B cell (primary cell): ENCODE data around the gene ZNF787. TPM values are rescaled to one million over a fixed set of nuclear protein-coding genes. Genes with fewer than 3 reads are reported as not detected.

Experiments
- ATAC-seq: fragments of 200-7000 bp; cut with Tn5 transposase; one replicate; pipeline ENCODE4 v1.10.0; 2021; ENCODE audit warnings: low read depth, mild to moderate bottlenecking, moderate number of reproducible peaks, moderate library complexity
- CTCF ChIA-PET: fragments of 350-600 bp; sonication (Branson Sonifier 250); formaldehyde crosslinking; loops from one replicate; lab custom pipeline; 2021; ENCODE audit warnings: antibody characterized with exemption, inconsistent platforms; lab: Charles Lee
- POLR2A ChIA-PET: fragments of 350-600 bp; sonication (Branson Sonifier 250); formaldehyde crosslinking; loops from one replicate; lab custom pipeline; 2021; ENCODE audit warnings: antibody characterized with exemption; lab: Charles Lee
- DNase-seq: peaks from one replicate; pipeline ENCODE4 v3.0.0; 2013
- H2AFZ ChIP-seq: 2 replicates; pipeline ENCODE4 v1.6.1; 2012; ENCODE audit warnings: mild to moderate bottlenecking, low read depth, low read length; ENCODE audit not compliant: insufficient read depth, poor library complexity, severe bottlenecking
- H3K27ac ChIP-seq, 2 donors: 1 replicate in 1 of 2; 2 replicates in 1 of 2; pipeline ENCODE4 v1.5.1; 2012 to 2013; ENCODE audit warnings: low read length in 2 of 2, mild to moderate bottlenecking in 2 of 2, moderate library complexity in 1 of 2
- H3K27me3 ChIP-seq, 4 experiments: fragments of 200-600 bp in 1 of 4; sonication (generic) in 1 of 4; replicated peaks in 1 of 4; 1 replicate in 2 of 4; 2 replicates in 2 of 4; pipeline versions ENCODE4 v1.6.1 to v1.7.0; 2013 to 2016; ENCODE audit warnings: low read length in 3 of 4, mild to moderate bottlenecking in 2 of 4, mixed read lengths in 1 of 4, moderate library complexity in 1 of 4; ENCODE audit not compliant: insufficient read depth in 4 of 4, control insufficient read depth in 3 of 4; ENCODE audit errors: control extremely low read depth in 1 of 4
- H3K36me3 ChIP-seq, 2 experiments: replicated peaks in 1 of 2; 1 replicate in 1 of 2; 2 replicates in 1 of 2; pipeline versions ENCODE4 v1.6.1 to v1.7.1; 2013; ENCODE audit warnings: low read length in 1 of 2; ENCODE audit not compliant: insufficient read depth in 2 of 2, control insufficient read depth in 1 of 2; ENCODE audit errors: control extremely low read depth in 1 of 2, extremely low read depth in 1 of 2
- H3K4me1 ChIP-seq, 2 donors: fragments of 200-600 bp in 1 of 2; sonication (generic) in 1 of 2; 1 replicate in 1 of 2; 2 replicates in 1 of 2; pipeline versions ENCODE4 v1.5.1 to v1.6.1; 2013 to 2017; ENCODE audit warnings: low read length in 2 of 2; ENCODE audit not compliant: control insufficient read depth in 2 of 2, insufficient read depth in 2 of 2
- H3K4me2 ChIP-seq: replicated peaks from 2 replicates; pipeline ENCODE3; 2012; ENCODE audit warnings: mild to moderate bottlenecking, low read depth, low read length; ENCODE audit not compliant: poor library complexity, severe bottlenecking
- H3K4me3 ChIP-seq, 5 experiments: fragments of 200-600 bp in 1 of 5; sonication (generic) in 1 of 5; 1 replicate in 3 of 5; 2 replicates in 2 of 5; pipeline versions ENCODE4 v1.5.1 to v1.7.0; 2011 to 2016; ENCODE audit warnings: low read length in 4 of 5, mild to moderate bottlenecking in 4 of 5, low read depth in 2 of 5, control low read depth in 1 of 5, moderate library complexity in 1 of 5; ENCODE audit not compliant: insufficient read depth in 1 of 5; ENCODE audit errors: control extremely low read depth in 1 of 5, extremely low read depth in 1 of 5
- H3K79me2 ChIP-seq: fragments of 200-600 bp; sonication (generic); one replicate; pipeline ENCODE4 v1.6.0; 2016; ENCODE audit warnings: low read length; ENCODE audit not compliant: control insufficient read depth, insufficient read depth
- H3K9ac ChIP-seq: fragments of 200-600 bp; sonication (generic); 2 replicates; pipeline ENCODE4 v1.6.1; 2017; ENCODE audit warnings: mild to moderate bottlenecking, low read length, moderate library complexity
- H3K9me3 ChIP-seq, 3 donors: one replicate each; pipeline versions ENCODE4 v1.6.1 to v1.7.1; 2013; ENCODE audit warnings: low read length in 2 of 3; ENCODE audit not compliant: control insufficient read depth in 2 of 3, insufficient read depth in 1 of 3; ENCODE audit errors: control extremely low read depth in 1 of 3
- H4K20me1 ChIP-seq: 2 replicates; pipeline ENCODE4 v1.6.0; 2012; ENCODE audit warnings: mild to moderate bottlenecking, low read length; ENCODE audit not compliant: insufficient read depth, control insufficient read depth, poor library complexity, severe bottlenecking
- H3K27ac Mint-ChIP-seq: one replicate; pipeline ENCODE4 v1.8.0; 2021; ENCODE audit warnings: mixed read lengths
- H3K27me3 Mint-ChIP-seq: one replicate; pipeline ENCODE4 v1.8.0; 2021; ENCODE audit warnings: mixed read lengths
- H3K4me1 Mint-ChIP-seq: one replicate; pipeline ENCODE4 v1.8.0; 2021; ENCODE audit warnings: mixed read lengths
- H3K4me3 Mint-ChIP-seq: one replicate; pipeline ENCODE4 v1.8.0; 2021; ENCODE audit warnings: mixed read lengths
- H3K9me3 Mint-ChIP-seq: one replicate; pipeline ENCODE4 v1.8.0; 2022; ENCODE audit warnings: mixed read lengths; ENCODE audit not compliant: insufficient read depth
- EZH2 ChIP-seq: IDR thresholded peaks from 2 replicates; pipeline ENCODE4 v1.6.1; 2012; ENCODE audit warnings: borderline replicate concordance, low read depth, mild to moderate bottlenecking, moderate library complexity, low read length; ENCODE audit not compliant: insufficient read depth, poor library complexity, severe bottlenecking
- WGBS: methylation state at CpG from one replicate; pipeline ENCODE4 v1.1.5; 2013; ENCODE audit warnings: missing lambda C conversion rate; ENCODE audit not compliant: insufficient coverage; 5-methylcytosine and 5-hydroxymethylcytosine counted together
- intact Hi-C: fragments of 100-400 bp; cut with micrococcal nuclease; formaldehyde crosslinking; loops from one replicate; pipeline ENCODE4 v1.10.0; 2022
- polyA plus RNA-seq: library from polyadenylated mRNA; depleted of rRNA; stranded (reverse); fragments of >200 nt; gene quantifications from 2 replicates; pipeline ENCODE4 v1.2.3, GENCODE V29; 2012
- total RNA-seq, 2 donors: library from RNA; stranded (reverse); fragments of 120-200 nt in 1 of 2; gene quantifications; 1 replicate in 1 of 2; 2 replicates in 1 of 2; pipeline versions ENCODE4 v1.2.3 to v1.2.4, GENCODE V29; 2013 to 2022
- TF ChIP-seq, protein P1 (sequence below): fragments of 200-600 bp; IDR thresholded peaks from one replicate; pipeline ENCODE4 v1.8.0; 2022; ENCODE audit warnings: antibody characterized with exemption, mild to moderate bottlenecking

ZNF787 gene
- total and polyA plus RNA-seq, 2 donors (not counting 1 experiment from before 2014, with no cell fraction given) = 19.6 to 47.9 TPM

DNA sequence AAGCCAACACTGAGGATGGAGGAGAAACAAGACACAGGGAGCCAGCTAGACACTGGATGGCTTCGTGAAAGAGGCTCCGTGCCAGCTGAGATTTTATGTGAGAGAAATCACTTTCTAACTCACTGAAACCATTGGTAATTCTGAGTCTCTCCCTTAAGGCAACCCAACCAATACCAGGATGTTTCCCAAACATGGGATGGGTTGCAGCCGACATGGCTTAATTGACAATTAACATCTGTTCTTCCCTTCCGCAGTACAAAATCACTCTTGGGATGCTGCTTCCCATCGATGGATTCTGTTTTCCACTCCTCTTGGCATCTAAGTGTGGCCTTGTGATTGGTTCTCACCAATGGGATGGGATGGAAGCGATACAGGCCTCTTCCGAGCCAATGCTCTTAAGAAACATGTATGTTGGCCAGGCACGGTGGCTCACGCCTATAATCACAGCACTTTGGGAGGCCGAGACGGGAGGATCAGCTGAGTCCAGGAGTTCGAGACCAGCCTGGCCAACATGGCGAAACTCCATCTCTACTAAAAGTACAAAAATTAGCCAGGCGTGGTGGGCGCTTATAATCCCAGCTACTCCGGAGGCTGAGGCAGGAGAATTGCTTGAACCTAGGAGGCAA, 2.3 kb upstream of the ZNF787 start:
- 96% methylated on average over 9 of the region's 16 CpGs for WGBS
- Histone ChIP-seq H3K36me3 (peaks cover 0 to 5% of the 10 kb centered on the region in 2 experiments), H3K79me2 (peaks cover 25% of the 10 kb centered on the region), H2AFZ (no peak overlapping the region), H3K27ac (no peak overlapping the region), H3K4me1 (peaks cover 18 to 28% of the 10 kb centered on the region in 2 donors), H3K27me3 (no peaks in the 10 kb centered on the region), H3K4me3 (no peak overlapping the region), H4K20me1 (peaks cover 17% of the 10 kb centered on the region), H3K4me2 (no peak overlapping the region), H3K9ac (no peak overlapping the region), H3K9me3 (no peaks in the 10 kb centered on the region)
- DNase-seq = no peak
- no peaks in the 10 kb centered on the region for H3K27me3 Mint-ChIP-seq
- intact Hi-C loops = loop anchor here (5.0 kb wide), 1 partner anchor 279 kb away; the partner anchor contains the start of gene ZNF583
- ChIA-PET CTCF (interaction anchor here (1.5 to 1.7 kb wide), 2 partner anchors 10 to 18 kb away, joined by 3 to 4 read pairs; no protein-coding TSS in a partner anchor), POLR2A (no interaction called here)
- TF ChIP-seq EZH2 = no peak
- H3K27ac Mint-ChIP-seq = no peak overlapping the region
- no peak for ATAC-seq
- no peaks in the 10 kb centered on the region for H3K9me3 Mint-ChIP-seq
- H3K4me1 Mint-ChIP-seq = peaks cover 26% of the 10 kb centered on the region
- no peak overlapping the region for H3K4me3 Mint-ChIP-seq

DNA sequence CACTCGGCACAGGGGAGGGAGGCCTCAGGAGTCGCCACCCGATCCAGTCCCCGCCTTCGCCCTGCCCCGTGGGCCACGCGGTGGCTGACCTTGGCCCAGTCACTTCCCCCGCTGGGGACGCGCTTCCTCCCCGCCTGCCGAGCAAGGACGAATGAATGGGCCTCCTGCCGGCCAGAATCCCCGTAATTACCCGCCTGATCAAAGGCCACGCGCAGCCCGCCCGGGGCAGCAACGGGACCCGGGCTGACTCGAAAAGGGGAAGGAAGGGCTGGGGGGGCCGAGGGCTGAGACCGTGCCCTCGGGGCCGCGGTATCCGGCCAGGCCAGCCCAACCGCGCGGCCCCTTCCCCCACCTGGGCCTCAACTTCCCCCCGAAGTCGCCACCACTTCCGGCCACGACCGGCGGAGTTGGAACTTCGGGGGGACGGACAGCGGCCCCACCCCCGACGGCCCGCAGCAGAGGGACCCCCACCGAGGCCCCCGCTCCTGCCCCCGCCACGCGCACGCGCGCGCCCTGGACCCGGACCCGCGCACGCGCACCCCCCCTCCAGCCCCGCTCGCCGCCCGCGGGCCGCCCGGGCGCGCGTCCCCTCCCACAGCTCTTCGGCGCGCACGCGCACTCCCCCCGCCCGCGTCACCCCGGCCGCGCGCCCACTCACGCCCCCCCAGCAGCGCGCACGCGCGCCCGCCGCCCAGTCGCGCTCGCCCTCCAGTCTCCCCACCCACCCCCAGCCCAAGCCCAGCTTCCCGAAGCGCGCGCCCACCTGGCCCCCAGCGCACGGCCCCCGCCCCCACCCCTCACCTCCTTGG, 520 bp downstream of the ZNF787 start:
- ChIA-PET CTCF (interaction anchor here (0.7 kb wide), 1 partner anchor 15 kb away, joined by 3 read pairs; no protein-coding TSS in a partner anchor), POLR2A (interaction anchor here (0.6 to 2.0 kb wide), 9 partner anchors 9 to 522 kb away, joined by 3 to 13 read pairs (median 5); partner anchors contain the start of genes FIZ1, ZNF444, ZNF784 and ZSCAN5A)
- Mint-ChIP-seq H3K27me3 (no peaks in the 10 kb centered on the region), H3K9me3 (no peaks in the 10 kb centered on the region), H3K4me3 (peak overlapping the region; percentile 94), H3K27ac (peak overlapping the region; percentile 99), H3K4me1 (peaks cover 43% of the 10 kb centered on the region)
- WGBS = under 1% methylated on average over 94 of the region's 99 CpGs
- ATAC-seq (peak; percentile 44), DNase-seq (peak; percentile 94)
- TF ChIP-seq, protein P1, sequence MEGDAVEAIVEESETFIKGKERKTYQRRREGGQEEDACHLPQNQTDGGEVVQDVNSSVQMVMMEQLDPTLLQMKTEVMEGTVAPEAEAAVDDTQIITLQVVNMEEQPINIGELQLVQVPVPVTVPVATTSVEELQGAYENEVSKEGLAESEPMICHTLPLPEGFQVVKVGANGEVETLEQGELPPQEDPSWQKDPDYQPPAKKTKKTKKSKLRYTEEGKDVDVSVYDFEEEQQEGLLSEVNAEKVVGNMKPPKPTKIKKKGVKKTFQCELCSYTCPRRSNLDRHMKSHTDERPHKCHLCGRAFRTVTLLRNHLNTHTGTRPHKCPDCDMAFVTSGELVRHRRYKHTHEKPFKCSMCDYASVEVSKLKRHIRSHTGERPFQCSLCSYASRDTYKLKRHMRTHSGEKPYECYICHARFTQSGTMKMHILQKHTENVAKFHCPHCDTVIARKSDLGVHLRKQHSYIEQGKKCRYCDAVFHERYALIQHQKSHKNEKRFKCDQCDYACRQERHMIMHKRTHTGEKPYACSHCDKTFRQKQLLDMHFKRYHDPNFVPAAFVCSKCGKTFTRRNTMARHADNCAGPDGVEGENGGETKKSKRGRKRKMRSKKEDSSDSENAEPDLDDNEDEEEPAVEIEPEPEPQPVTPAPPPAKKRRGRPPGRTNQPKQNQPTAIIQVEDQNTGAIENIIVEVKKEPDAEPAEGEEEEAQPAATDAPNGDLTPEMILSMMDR = peak; percentile 16
- no peak for TF ChIP-seq EZH2
- H3K4me1 ChIP-seq = peaks cover 18 to 32% of the 10 kb centered on the region in 2 donors
- H3K4me3 ChIP-seq = peak overlapping the region in 4 of 5 experiments; percentile 69 to 95 (median 78)
- no peaks in the 10 kb centered on the region for H3K9me3 ChIP-seq
- peak overlapping the region; percentile 97 for H3K4me2 ChIP-seq
- H2AFZ ChIP-seq = peak overlapping the region; percentile 66
- H3K27ac ChIP-seq = peak overlapping the region; percentile 91 to 99
- intact Hi-C loops = loop anchor here (1.0 to 5.0 kb wide), 6 partner anchors 9 to 282 kb away; partner anchors contain the start of genes ZNF444, ZNF583 and ZSCAN5A
- peaks cover 0 to 16% of the 10 kb centered on the region in 2 experiments for H3K36me3 ChIP-seq
- H3K27me3 ChIP-seq = no peaks in the 10 kb centered on the region
- peak overlapping the region; percentile 97 for H3K9ac ChIP-seq
- peaks cover 53% of the 10 kb centered on the region for H3K79me2 ChIP-seq
- peaks cover 38% of the 10 kb centered on the region for H4K20me1 ChIP-seq
